GM12878 (cell line): Measurements from ENCODE around the gene RHEX. TPM values are rescaled to one million over a fixed set of nuclear protein-coding genes. Genes with fewer than 3 reads are reported as not detected.

ENCODE experiments used
- ASH2L ChIP-seq: fragments of 300-600, 200-600 bp; sonication (generic); IDR thresholded peaks from 2 replicates; pipeline ENCODE4 v1.6.1; 2017; ENCODE audit warnings: low read depth, mild to moderate bottlenecking, borderline replicate concordance
- ATF7 ChIP-seq: fragments of 450-650 bp; IDR thresholded peaks from 2 replicates; pipeline ENCODE4 v1.6.1; 2016; ENCODE audit warnings: low read depth, mild to moderate bottlenecking
- EGR1 ChIP-seq, 2 experiments: IDR thresholded peaks; 1 replicate in 1 of 2; 2 replicates in 1 of 2; pipeline ENCODE4 v1.6.1; 2011 to 2012; ENCODE audit warnings: low read depth in 2 of 2, low read length in 2 of 2, borderline replicate concordance in 1 of 2, mild to moderate bottlenecking in 1 of 2, moderate library complexity in 1 of 2
- HDGF ChIP-seq: fragments of 450-650 bp; IDR thresholded peaks from 2 replicates; pipeline ENCODE4 v1.6.1; 2016; ENCODE audit warnings: antibody characterized with exemption
- NR2C1 ChIP-seq: fragments of 450-650 bp; IDR thresholded peaks from 2 replicates; pipeline ENCODE4 v1.6.1; 2017; ENCODE audit warnings: antibody characterized with exemption, mild to moderate bottlenecking, moderate library complexity
- NR2C2 ChIP-seq: IDR thresholded peaks from 2 replicates; pipeline ENCODE4 v1.6.1; 2011; ENCODE audit warnings: borderline replicate concordance, low read depth; ENCODE audit not compliant: control insufficient read depth, insufficient read length
- PAX5 ChIP-seq: IDR thresholded peaks from 2 replicates; pipeline ENCODE4 v1.6.1; 2011; ENCODE audit warnings: low read depth, low read length, borderline replicate concordance
- PRDM15 ChIP-seq: fragments of 450-650 bp; formaldehyde crosslinking; IDR thresholded peaks from 2 replicates; pipeline ENCODE4 v1.4.0; 2020; ENCODE audit warnings: mild to moderate bottlenecking, moderate library complexity
- RB1 ChIP-seq: fragments of 450-650 bp; formaldehyde crosslinking; IDR thresholded peaks from 2 replicates; pipeline ENCODE4 v1.6.1; 2017; ENCODE audit warnings: mild to moderate bottlenecking, borderline replicate concordance
- RELA ChIP-seq: fragments of 450-650 bp; IDR thresholded peaks from 2 replicates; pipeline ENCODE4 v1.8.0; 2014; ENCODE audit warnings: borderline replicate concordance; ENCODE audit not compliant: partially characterized antibody
- SIX5 ChIP-seq: IDR thresholded peaks from 2 replicates; pipeline ENCODE4 v1.6.1; 2011; ENCODE audit warnings: mild to moderate bottlenecking, low read depth, low read length, moderate library complexity; ENCODE audit not compliant: severe bottlenecking
- SMARCA5 ChIP-seq: fragments of 450-650 bp; IDR thresholded peaks from 2 replicates; pipeline ENCODE4 v1.6.1; 2017; ENCODE audit warnings: mild to moderate bottlenecking
- ZBTB33 ChIP-seq: fragments of 450-650 bp; IDR thresholded peaks from 2 replicates; pipeline ENCODE4 v1.6.1; 2017; ENCODE audit warnings: mild to moderate bottlenecking
- ZNF207 ChIP-seq: fragments of 450-650 bp; IDR thresholded peaks from 2 replicates; pipeline ENCODE4 v1.6.1; 2014; ENCODE audit warnings: antibody characterized with exemption, mild to moderate bottlenecking, borderline replicate concordance
- ZNF384 ChIP-seq: IDR thresholded peaks from 2 replicates; pipeline ENCODE4 v1.6.1; 2012; ENCODE audit warnings: low read depth, mild to moderate bottlenecking, low read length, improper control_type of control experiment, borderline replicate concordance
- ZSCAN29 ChIP-seq: fragments of 450-650 bp; IDR thresholded peaks from 2 replicates; pipeline ENCODE4 v1.6.1; 2017; ENCODE audit warnings: mild to moderate bottlenecking, moderate library complexity
- polyA plus RNA-seq, 11 experiments: library from polyadenylated mRNA; depleted of rRNA in 4 of 11; unstranded in 6 of 11; stranded (reverse) in 5 of 11; fragments of >200 nt; fragmentation: Nextera tagmentation in 4 of 11; fragmentation: Illumina TruSeq in 1 of 11; extraction: Ambion mirVana in 4 of 11; extraction: Trizol in 1 of 11; gene quantifications; 1 replicate in 1 of 11; 2 replicates in 10 of 11; pipeline versions ENCODE4 v1.2.1 to v1.2.3, GENCODE V29; 2011 to 2016; ENCODE audit warnings: inconsistent platforms in 2 of 11, missing spikeins in 2 of 11, low read depth in 1 of 11
- total RNA-seq, 4 experiments: library from RNA; depleted of rRNA in 3 of 4; stranded (reverse); fragments of >200 nt in 3 of 4; fragmentation: Illumina TruSeq in 1 of 4; extraction: Trizol in 1 of 4; gene quantifications; 2 replicates each; pipeline versions ENCODE4 v1.2.1 to v1.2.3, GENCODE V29; 2013 to 2021
- TF ChIP-seq, protein P1 (sequence below): IDR thresholded peaks from 2 replicates; pipeline ENCODE4 v1.6.1; 2012; ENCODE audit warnings: mild to moderate bottlenecking, low read depth, low read length
- TF ChIP-seq, protein P2 (sequence below): IDR thresholded peaks from 2 replicates; pipeline ENCODE4 v1.6.1; 2012; ENCODE audit warnings: low read depth, low read length, improper control_type of control experiment
- TF ChIP-seq, protein P3 (sequence below): IDR thresholded peaks from 2 replicates; pipeline ENCODE4 v1.6.1; 2012; ENCODE audit warnings: low read depth, low read length, improper control_type of control experiment

Gene RHEX
- total and polyA plus RNA-seq, 10 of the 15 experiments (the other 5 are each of a cell fraction or from before 2014, with no cell fraction given): 2.4 to 11.4 (median 5.7) TPM

DNA sequence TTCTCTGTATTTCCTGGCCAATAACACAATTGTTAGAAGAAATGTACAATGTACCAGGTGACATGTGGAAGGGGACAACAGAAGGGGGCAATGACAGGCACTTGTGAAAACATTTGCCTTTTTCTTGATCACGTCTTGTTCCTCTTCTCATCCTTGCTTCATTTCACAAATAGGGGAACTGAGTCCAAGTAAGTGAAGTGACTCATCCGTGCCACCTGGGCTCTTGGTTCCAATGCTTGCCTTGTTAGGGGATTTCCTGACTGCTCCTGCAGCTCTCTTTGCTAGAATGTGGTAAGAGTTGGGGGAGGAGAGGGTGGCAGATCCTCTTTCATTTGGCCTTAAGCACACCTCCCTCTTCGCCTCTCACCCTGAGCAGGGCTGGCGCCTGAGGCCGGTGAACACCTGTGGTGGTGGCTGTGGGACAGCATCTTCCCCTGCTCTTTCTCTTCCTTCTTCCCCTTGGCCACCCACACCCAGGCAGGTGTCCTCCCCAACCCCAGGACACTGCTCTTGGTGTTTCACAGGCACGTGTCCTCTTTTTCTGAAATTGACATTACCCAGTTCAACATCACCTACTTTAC lies 2.2 kb upstream of the RHEX start (continued):
- TF ChIP-seq PRDM15 (CRISPR knock-in tag) (no peak), ZSCAN29 (no peak), ATF7 (peak; percentile 92), NR2C2 (no peak), SMARCA5 (peak; percentile 81), ASH2L (no peak), RELA (peak; percentile 99), ZBTB33 (no peak), HDGF (peak; percentile 94), PAX5 (peak; percentile 98), SIX5 (no peak), RB1 (no peak; the same call in 1 of the 2 replicates), EGR1 (IDR thresholded peaks at IDR 0.05; ENCODE audit: borderline replicate concordance in 1 of 2, low read depth in 2 of 2, low read length in 2 of 2) (peak in 1 of 2 experiments; percentile 72; a peak in 2 of 3 replicates), ZNF207 (0 out of 2 replicates have a peak, but pooled peaks have one; percentile 72), NR2C1 (no peak), ZNF384 (no peak)
- TF ChIP-seq, protein P1, sequence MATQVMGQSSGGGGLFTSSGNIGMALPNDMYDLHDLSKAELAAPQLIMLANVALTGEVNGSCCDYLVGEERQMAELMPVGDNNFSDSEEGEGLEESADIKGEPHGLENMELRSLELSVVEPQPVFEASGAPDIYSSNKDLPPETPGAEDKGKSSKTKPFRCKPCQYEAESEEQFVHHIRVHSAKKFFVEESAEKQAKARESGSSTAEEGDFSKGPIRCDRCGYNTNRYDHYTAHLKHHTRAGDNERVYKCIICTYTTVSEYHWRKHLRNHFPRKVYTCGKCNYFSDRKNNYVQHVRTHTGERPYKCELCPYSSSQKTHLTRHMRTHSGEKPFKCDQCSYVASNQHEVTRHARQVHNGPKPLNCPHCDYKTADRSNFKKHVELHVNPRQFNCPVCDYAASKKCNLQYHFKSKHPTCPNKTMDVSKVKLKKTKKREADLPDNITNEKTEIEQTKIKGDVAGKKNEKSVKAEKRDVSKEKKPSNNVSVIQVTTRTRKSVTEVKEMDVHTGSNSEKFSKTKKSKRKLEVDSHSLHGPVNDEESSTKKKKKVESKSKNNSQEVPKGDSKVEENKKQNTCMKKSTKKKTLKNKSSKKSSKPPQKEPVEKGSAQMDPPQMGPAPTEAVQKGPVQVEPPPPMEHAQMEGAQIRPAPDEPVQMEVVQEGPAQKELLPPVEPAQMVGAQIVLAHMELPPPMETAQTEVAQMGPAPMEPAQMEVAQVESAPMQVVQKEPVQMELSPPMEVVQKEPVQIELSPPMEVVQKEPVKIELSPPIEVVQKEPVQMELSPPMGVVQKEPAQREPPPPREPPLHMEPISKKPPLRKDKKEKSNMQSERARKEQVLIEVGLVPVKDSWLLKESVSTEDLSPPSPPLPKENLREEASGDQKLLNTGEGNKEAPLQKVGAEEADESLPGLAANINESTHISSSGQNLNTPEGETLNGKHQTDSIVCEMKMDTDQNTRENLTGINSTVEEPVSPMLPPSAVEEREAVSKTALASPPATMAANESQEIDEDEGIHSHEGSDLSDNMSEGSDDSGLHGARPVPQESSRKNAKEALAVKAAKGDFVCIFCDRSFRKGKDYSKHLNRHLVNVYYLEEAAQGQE: peak; percentile 26; the same call in 1 of the 2 replicates
- TF ChIP-seq, protein P2, sequence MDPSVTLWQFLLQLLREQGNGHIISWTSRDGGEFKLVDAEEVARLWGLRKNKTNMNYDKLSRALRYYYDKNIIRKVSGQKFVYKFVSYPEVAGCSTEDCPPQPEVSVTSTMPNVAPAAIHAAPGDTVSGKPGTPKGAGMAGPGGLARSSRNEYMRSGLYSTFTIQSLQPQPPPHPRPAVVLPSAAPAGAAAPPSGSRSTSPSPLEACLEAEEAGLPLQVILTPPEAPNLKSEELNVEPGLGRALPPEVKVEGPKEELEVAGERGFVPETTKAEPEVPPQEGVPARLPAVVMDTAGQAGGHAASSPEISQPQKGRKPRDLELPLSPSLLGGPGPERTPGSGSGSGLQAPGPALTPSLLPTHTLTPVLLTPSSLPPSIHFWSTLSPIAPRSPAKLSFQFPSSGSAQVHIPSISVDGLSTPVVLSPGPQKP: 0 out of 2 replicates have a peak, but pooled peaks have one; percentile 19
- TF ChIP-seq, protein P3, sequence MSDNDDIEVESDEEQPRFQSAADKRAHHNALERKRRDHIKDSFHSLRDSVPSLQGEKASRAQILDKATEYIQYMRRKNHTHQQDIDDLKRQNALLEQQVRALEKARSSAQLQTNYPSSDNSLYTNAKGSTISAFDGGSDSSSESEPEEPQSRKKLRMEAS: peak; percentile 47
